ENCODE measurements around the gene ZRANB2.

Gene ZRANB2

DNA sequence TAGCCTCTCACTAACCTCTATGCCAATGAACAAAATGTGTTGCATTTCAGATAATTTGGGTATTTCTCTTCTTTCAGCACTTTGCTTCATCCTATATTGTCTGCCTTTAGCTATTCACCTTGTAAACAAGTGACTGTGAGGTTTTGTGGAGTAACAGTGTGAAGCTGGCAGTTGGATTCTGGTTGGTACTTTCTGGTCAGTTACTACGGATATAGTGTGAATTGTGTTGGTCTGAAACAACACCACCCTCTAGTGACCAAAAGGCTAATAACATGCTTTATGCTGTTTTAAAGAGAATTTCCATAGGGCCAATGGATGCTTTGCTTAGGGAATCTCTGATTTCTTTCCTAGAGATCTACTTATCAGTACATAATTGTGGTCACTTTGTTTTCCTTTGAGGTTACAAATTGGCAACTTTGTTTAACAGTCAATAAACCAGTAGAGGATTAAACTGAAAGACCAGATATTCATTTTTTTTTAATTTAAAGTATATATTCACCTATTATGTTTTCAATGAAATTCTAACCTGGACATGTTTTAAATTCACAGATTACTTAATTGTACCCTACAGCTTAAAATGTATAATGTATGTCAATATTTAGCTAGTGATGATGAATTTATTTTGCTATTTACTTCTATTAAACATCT, 30.8 kb downstream of the ZRANB2 start:
- Histone ChIP-seq H2AFZ (ENCODE audit: low read depth, low read length) (no peak overlapping the region), H3K27me3 (ENCODE audit: insufficient read depth, low read length, poor library complexity) (no peaks in the 10 kb centered on the region)

GRCh38 chr1:71047635-71048607, 32.9 kb downstream of the ZRANB2 start, which contains the start of gene PTGER3:
TSS of gene PTGER3 (minus strand) at chr1:71047816. CDS start at chr1:71047577, 239 bp downstream.
- Histone ChIP-seq H3K36me3 (ENCODE audit: insufficient read depth, low read length) (no peaks in the 10 kb centered on the region), H3K4me3 (ENCODE audit: low read depth in 1 of 2, low read length in 2 of 2) (no peak within 1 kb of the TSS), H3K79me2 (ENCODE audit: insufficient read depth, low read length) (no peaks in the 10 kb centered on the region), H3K4me1 (ENCODE audit: insufficient read depth, low read length) (no peaks in the 10 kb centered on the region), H2AFZ (ENCODE audit: low read depth, low read length) (no peak within 1 kb of the TSS), H3K27me3 (ENCODE audit: insufficient read depth, low read length, poor library complexity) (no peaks in the 10 kb centered on the region), H4K20me1 (ENCODE audit: insufficient read depth, low read length) (no peaks in the 10 kb centered on the region), H3K27ac (ENCODE audit: low read length) (no peak within 1 kb of the TSS), H3K4me2 (ENCODE audit: insufficient read depth, low read length) (no peak within 1 kb of the TSS), H3K9ac (ENCODE audit: low read depth, low read length) (no peak within 1 kb of the TSS), H3K9me3 (ENCODE audit: insufficient read depth, low read length, severe bottlenecking) (no peaks in the 10 kb centered on the region)
- ATAC-seq (ENCODE audit: insufficient read depth, low read depth) = no peak
- no peak for TF ChIP-seq EZH2 (IDR thresholded peaks at IDR 0.05; ENCODE audit: borderline replicate concordance, low read depth, low read length, severe bottlenecking)
- TF ChIP-seq, protein P1, sequence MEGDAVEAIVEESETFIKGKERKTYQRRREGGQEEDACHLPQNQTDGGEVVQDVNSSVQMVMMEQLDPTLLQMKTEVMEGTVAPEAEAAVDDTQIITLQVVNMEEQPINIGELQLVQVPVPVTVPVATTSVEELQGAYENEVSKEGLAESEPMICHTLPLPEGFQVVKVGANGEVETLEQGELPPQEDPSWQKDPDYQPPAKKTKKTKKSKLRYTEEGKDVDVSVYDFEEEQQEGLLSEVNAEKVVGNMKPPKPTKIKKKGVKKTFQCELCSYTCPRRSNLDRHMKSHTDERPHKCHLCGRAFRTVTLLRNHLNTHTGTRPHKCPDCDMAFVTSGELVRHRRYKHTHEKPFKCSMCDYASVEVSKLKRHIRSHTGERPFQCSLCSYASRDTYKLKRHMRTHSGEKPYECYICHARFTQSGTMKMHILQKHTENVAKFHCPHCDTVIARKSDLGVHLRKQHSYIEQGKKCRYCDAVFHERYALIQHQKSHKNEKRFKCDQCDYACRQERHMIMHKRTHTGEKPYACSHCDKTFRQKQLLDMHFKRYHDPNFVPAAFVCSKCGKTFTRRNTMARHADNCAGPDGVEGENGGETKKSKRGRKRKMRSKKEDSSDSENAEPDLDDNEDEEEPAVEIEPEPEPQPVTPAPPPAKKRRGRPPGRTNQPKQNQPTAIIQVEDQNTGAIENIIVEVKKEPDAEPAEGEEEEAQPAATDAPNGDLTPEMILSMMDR (IDR thresholded peaks at IDR 0.05; ENCODE audit: borderline replicate concordance, extremely low read depth, low read length, poor library complexity, severe bottlenecking) = no peak
- DNase-seq = no peak

More for the DNA sequence above, 30.8 kb downstream of the ZRANB2 start:
- TF ChIP-seq, protein P1 (IDR thresholded peaks at IDR 0.05; ENCODE audit: borderline replicate concordance, extremely low read depth, low read length, poor library complexity, severe bottlenecking) = peak; percentile 89
- TF ChIP-seq EZH2 (IDR thresholded peaks at IDR 0.05; ENCODE audit: borderline replicate concordance, low read depth, low read length, severe bottlenecking) = no peak
- Histone ChIP-seq H3K9ac (ENCODE audit: low read depth, low read length) (no peak overlapping the region), H3K4me1 (ENCODE audit: insufficient read depth, low read length) (no peaks in the 10 kb centered on the region), H3K27ac (ENCODE audit: low read length) (no peak overlapping the region), H3K4me2 (ENCODE audit: insufficient read depth, low read length) (no peak overlapping the region), H3K36me3 (ENCODE audit: insufficient read depth, low read length) (no peaks in the 10 kb centered on the region), H3K79me2 (ENCODE audit: insufficient read depth, low read length) (no peaks in the 10 kb centered on the region), H3K4me3 (ENCODE audit: low read depth in 1 of 2, low read length in 2 of 2) (no peak overlapping the region), H3K9me3 (ENCODE audit: insufficient read depth, low read length, severe bottlenecking) (no peaks in the 10 kb centered on the region), H4K20me1 (ENCODE audit: insufficient read depth, low read length) (no peaks in the 10 kb centered on the region)
- peak; percentile 27 for DNase-seq
- peak; percentile 72 for ATAC-seq (ENCODE audit: insufficient read depth, low read depth)

- Histone ChIP-seq H3K9me3 (ENCODE audit: insufficient read depth, low read length, severe bottlenecking) (no peaks in the 10 kb centered on the region), H3K4me1 (ENCODE audit: insufficient read depth, low read length) (no peaks in the 10 kb centered on the region), H3K9ac (ENCODE audit: low read depth, low read length) (no peak overlapping the region), H3K4me3 (ENCODE audit: low read depth in 1 of 2, low read length in 2 of 2) (no peak overlapping the region), H3K27me3 (ENCODE audit: insufficient read depth, low read length, poor library complexity) (no peaks in the 10 kb centered on the region), H2AFZ (ENCODE audit: low read depth, low read length) (no peak overlapping the region), H3K4me2 (ENCODE audit: insufficient read depth, low read length) (no peak overlapping the region), H4K20me1 (ENCODE audit: insufficient read depth, low read length) (no peaks in the 10 kb centered on the region), H3K79me2 (ENCODE audit: insufficient read depth, low read length) (no peaks in the 10 kb centered on the region), H3K27ac (ENCODE audit: low read length) (no peak overlapping the region), H3K36me3 (ENCODE audit: insufficient read depth, low read length) (no peaks in the 10 kb centered on the region)
- DNase-seq (no peak), ATAC-seq (ENCODE audit: insufficient read depth, low read depth) (no peak)
- TF ChIP-seq, protein P1 (IDR thresholded peaks at IDR 0.05; ENCODE audit: borderline replicate concordance, extremely low read depth, low read length, poor library complexity, severe bottlenecking) = no peak
- no peak for TF ChIP-seq EZH2 (IDR thresholded peaks at IDR 0.05; ENCODE audit: borderline replicate concordance, low read depth, low read length, severe bottlenecking)
Observed at GRCh38 chr1:71046891-71047634, 33.8 kb downstream of the ZRANB2 start.
